Measurements from ENCODE around the gene OTOS. TPM values are rescaled to one million over a fixed set of nuclear protein-coding genes. Genes with fewer than 3 reads are reported as not detected.

Gene OTOS
- total RNA-seq, 2 donors from 2014 or later, result not detected

DNA sequence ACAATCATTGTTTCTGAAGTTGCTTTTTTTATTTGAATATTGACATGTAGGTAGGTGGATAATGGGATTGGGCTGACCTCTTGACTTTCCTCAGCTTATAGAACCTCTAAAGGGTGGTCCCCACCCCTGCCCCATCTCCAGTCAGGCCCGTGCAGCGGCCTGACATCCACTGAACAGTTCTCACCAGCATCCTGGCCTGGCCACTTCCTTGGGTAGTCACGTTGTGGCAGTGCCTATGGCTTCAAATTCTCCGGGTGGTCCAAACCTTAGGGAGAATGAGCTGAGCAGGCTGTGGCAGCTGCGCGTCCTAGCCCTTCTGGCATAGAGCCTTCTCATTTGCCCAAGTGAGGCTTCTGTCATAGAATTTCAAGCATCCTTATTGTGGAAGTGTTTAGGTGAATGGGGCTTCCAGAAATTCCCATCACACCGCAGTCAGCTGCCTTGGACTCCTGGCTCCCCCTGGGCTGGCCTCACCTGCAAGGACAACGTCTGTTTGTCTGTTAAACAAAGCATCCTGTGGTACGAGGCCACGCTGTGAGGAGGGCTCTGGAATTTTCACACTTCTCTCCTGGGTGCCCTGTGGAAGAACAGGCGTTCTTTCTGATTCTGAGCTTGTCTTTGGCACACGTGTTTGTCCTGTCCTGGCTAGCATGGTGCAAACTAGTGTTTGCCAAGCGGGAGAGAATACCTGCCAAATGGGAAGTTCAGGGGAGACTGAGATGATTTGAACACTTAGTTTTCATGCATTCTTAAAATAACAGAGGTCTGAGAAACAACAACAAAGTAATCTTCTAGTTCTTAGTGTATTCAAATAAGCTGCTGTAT is 31.8 kb upstream of the OTOS start:
- Mint-ChIP-seq H3K9me3 (no peaks in the 10 kb centered on the region), H3K4me3 (no peak overlapping the region), H3K27me3 (peaks cover 22% of the 10 kb centered on the region), H3K36me3 (ENCODE audit: low read depth) (no peaks in the 10 kb centered on the region), H3K27ac (no peak overlapping the region), H3K4me1 (no peaks in the 10 kb centered on the region)
- no peak for ATAC-seq (replicated peaks)

DNA sequence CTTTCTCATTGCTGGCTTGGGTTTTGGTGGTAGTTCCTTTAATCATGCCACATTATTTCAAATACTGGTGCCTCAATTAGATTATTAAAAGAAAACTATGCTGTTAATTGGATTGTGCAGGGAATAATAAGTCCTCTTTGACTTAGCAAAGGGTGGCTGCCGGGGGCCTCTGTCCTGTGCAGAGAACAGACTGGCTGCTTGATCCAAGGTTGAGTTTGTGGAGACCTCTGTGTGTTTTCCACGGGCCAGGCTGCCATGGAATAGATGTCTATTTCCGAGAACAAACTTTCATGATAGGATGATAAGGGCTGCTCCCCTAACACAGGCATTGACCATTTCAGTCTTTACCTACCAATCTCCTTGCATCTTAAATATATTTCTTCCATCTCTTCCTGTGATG is 30.4 kb upstream of the OTOS start:
- Mint-ChIP-seq H3K27me3 (peaks cover 20% of the 10 kb centered on the region), H3K4me3 (no peak overlapping the region), H3K9me3 (no peaks in the 10 kb centered on the region), H3K4me1 (no peaks in the 10 kb centered on the region), H3K36me3 (ENCODE audit: low read depth) (no peaks in the 10 kb centered on the region), H3K27ac (no peak overlapping the region)
- no peak for ATAC-seq (replicated peaks)

DNA sequence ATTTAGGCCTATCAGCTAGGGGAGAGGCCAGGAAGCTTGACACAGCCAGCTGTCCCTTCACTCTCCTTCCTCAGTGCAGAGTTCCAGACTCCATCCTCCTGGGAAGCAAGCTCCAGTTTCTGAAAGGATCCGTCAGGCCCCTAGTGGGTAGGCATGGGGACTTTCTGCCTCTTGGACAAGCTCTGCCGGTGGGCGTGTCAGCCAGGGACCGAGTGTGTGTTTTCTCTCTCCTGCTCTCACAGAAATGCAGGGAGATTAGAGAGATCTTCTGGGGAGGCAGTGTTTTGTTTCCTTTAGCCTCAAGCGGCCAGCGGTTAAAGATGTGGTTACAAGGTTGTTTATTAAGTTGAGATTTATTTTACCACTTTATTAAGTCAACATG is 29.9 kb upstream of the OTOS start:
- no peaks in the 10 kb centered on the region for H3K9me3 Mint-ChIP-seq
- H3K4me3 Mint-ChIP-seq, result no peak overlapping the region
- ATAC-seq (replicated peaks), result no peak
- no peak overlapping the region for H3K27ac Mint-ChIP-seq
- H3K27me3 Mint-ChIP-seq, result peaks cover 16% of the 10 kb centered on the region
- H3K4me1 Mint-ChIP-seq, result no peaks in the 10 kb centered on the region
- H3K36me3 Mint-ChIP-seq (ENCODE audit: low read depth), result no peaks in the 10 kb centered on the region

DNA sequence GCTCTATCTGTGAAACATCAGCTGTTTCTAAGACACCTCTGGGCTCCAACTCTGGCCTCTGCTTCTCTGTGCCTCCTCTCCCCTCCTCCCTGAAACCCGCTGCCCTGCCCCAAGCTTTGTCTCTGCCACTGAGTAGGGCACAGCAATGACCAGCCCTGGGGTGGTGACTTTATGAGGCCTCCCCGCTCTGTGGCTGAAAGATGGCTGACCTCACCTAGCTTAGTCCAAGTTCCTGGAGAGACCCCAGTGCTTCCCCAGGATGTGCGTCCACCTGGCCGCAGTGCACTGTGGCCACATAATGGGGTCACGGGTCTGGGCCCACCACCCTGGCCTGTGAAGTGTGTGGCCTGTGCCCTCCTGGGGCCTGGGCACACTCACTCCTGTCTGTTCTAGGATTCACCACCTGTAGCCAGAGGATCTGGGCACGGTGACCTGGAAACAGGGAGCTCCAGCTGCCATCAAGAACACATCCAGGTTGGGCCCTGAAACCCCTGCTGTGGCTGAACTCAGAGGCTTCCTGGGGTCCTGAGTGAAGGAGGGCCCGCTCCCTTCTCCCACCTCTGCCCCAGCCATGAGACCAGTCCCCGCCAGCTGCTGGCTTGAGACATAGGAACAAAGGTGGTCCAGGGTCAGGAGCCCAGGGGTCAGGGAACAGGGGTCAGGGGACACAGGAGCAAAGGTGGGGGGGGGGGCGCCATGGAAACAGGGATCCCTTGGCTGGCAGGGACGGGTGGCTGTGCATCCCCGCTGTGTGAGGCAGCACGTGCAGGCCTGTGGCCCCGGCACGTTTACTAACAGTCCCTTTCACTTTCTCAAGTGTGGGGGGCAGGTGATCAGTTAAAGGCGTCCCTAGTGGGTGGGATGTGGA is 29.3 kb upstream of the OTOS start:
- Mint-ChIP-seq H3K4me1 (no peaks in the 10 kb centered on the region), H3K36me3 (ENCODE audit: low read depth) (no peaks in the 10 kb centered on the region), H3K9me3 (no peaks in the 10 kb centered on the region), H3K27ac (no peak overlapping the region), H3K4me3 (no peak overlapping the region), H3K27me3 (peaks cover 12% of the 10 kb centered on the region)
- no peak for ATAC-seq (replicated peaks)

GRCh38 chr2:240168546-240169361 is 28.3 kb upstream of the OTOS start:
- H3K27me3 Mint-ChIP-seq, result peaks cover 7% of the 10 kb centered on the region
- no peak overlapping the region for H3K4me3 Mint-ChIP-seq
- no peaks in the 10 kb centered on the region for H3K36me3 Mint-ChIP-seq (ENCODE audit: low read depth)
- no peaks in the 10 kb centered on the region for H3K4me1 Mint-ChIP-seq
- no peaks in the 10 kb centered on the region for H3K9me3 Mint-ChIP-seq
- no peak for ATAC-seq (replicated peaks)
- H3K27ac Mint-ChIP-seq, result no peak overlapping the region

- Mint-ChIP-seq H3K4me1 (no peaks in the 10 kb centered on the region), H3K27me3 (peaks cover 7% of the 10 kb centered on the region), H3K36me3 (ENCODE audit: low read depth) (no peaks in the 10 kb centered on the region), H3K9me3 (no peaks in the 10 kb centered on the region), H3K27ac (no peak overlapping the region), H3K4me3 (no peak overlapping the region)
- ATAC-seq (replicated peaks), result no peak
Observed at GRCh38 chr2:240168041-240168440, 27.6 kb upstream of the OTOS start.

DNA sequence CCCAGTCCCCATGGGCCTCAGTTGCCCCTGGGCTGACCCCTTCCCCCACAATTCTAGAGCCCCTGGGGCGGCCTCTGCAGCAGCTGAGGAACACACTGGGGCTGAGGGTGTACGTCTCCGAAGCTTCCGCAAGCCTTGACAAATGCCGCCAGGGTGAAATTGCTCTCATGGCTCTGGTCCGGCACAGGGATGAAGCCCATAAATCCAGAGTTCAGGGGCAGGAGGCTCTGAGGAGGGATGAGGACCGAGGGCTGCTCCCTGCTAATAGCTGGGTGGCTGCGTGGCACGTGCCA is 27.1 kb upstream of the OTOS start:
- Mint-ChIP-seq H3K27me3 (peaks cover 10% of the 10 kb centered on the region), H3K36me3 (ENCODE audit: low read depth) (no peaks in the 10 kb centered on the region), H3K9me3 (no peaks in the 10 kb centered on the region), H3K4me3 (no peak overlapping the region), H3K4me1 (no peaks in the 10 kb centered on the region), H3K27ac (no peak overlapping the region)
- no peak for ATAC-seq (replicated peaks)

GRCh38 chr2:240166761-240167587 is 26.5 kb upstream of the OTOS start:
- no peak for ATAC-seq (replicated peaks)
- Mint-ChIP-seq H3K27me3 (peaks cover 10% of the 10 kb centered on the region), H3K4me3 (no peak overlapping the region), H3K27ac (no peak overlapping the region), H3K4me1 (no peaks in the 10 kb centered on the region), H3K9me3 (no peaks in the 10 kb centered on the region), H3K36me3 (ENCODE audit: low read depth) (no peaks in the 10 kb centered on the region)

DNA sequence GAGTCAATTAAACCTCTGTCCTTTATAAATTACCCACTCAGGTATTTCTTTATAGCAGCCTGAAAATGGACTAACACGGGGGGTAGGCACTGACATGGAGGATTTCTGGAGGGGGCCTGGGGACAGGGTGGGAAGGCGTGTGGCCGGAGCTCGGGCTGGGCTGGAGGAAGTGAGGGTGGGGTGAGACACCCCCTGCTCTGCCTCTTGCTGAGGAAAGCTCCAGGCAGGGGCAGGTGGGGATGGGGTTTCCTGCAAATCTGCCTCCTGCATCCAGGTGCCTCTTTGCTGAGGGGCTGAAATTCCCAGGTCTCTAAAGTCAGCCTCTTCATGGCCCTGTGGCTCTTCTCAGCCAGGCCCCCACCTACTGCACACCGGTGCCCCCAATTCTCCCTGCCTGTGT is 25.7 kb upstream of the OTOS start:
- Mint-ChIP-seq H3K4me3 (no peak overlapping the region), H3K27me3 (peaks cover 12% of the 10 kb centered on the region), H3K4me1 (no peaks in the 10 kb centered on the region), H3K27ac (no peak overlapping the region), H3K36me3 (ENCODE audit: low read depth) (no peaks in the 10 kb centered on the region), H3K9me3 (no peaks in the 10 kb centered on the region)
- ATAC-seq (replicated peaks), result no peak

- peaks cover 11% of the 10 kb centered on the region for H3K27me3 Mint-ChIP-seq
- H3K27ac Mint-ChIP-seq, result no peak overlapping the region
- no peaks in the 10 kb centered on the region for H3K36me3 Mint-ChIP-seq (ENCODE audit: low read depth)
- no peaks in the 10 kb centered on the region for H3K4me1 Mint-ChIP-seq
- no peak overlapping the region for H3K4me3 Mint-ChIP-seq
- no peaks in the 10 kb centered on the region for H3K9me3 Mint-ChIP-seq
- no peak for ATAC-seq (replicated peaks)
Observed at GRCh38 chr2:240165661-240166060, 25.2 kb upstream of the OTOS start.

GRCh38 chr2:240165034-240165433 is 24.6 kb upstream of the OTOS start:
- Mint-ChIP-seq H3K4me3 (no peak overlapping the region), H3K36me3 (ENCODE audit: low read depth) (no peaks in the 10 kb centered on the region), H3K9me3 (no peaks in the 10 kb centered on the region), H3K27ac (no peak overlapping the region), H3K27me3 (peaks cover 11% of the 10 kb centered on the region), H3K4me1 (no peaks in the 10 kb centered on the region)
- no peak for ATAC-seq (replicated peaks)

- no peak for ATAC-seq (replicated peaks)
- Mint-ChIP-seq H3K27ac (no peak overlapping the region), H3K4me1 (no peaks in the 10 kb centered on the region), H3K36me3 (ENCODE audit: low read depth) (no peaks in the 10 kb centered on the region), H3K9me3 (no peaks in the 10 kb centered on the region), H3K27me3 (peaks cover 11% of the 10 kb centered on the region), H3K4me3 (no peak overlapping the region)
Observed at GRCh38 chr2:240164586-240164985, 24.1 kb upstream of the OTOS start.

GRCh38 chr2:240163844-240164574 is 23.6 kb upstream of the OTOS start:
- Mint-ChIP-seq H3K4me1 (no peaks in the 10 kb centered on the region), H3K27me3 (peaks cover 11% of the 10 kb centered on the region), H3K4me3 (no peak overlapping the region), H3K36me3 (ENCODE audit: low read depth) (no peaks in the 10 kb centered on the region), H3K9me3 (no peaks in the 10 kb centered on the region), H3K27ac (no peak overlapping the region)
- no peak for ATAC-seq (replicated peaks)
